Ishikawa (cell line): ENCODE data around the gene PNPLA2.

Experiments
- TAF1 ChIP-seq: IDR thresholded peaks from 2 replicates; pipeline ENCODE4 v1.6.1; 2012; ENCODE audit warnings: low read depth, mild to moderate bottlenecking
- YY1 ChIP-seq: IDR thresholded peaks from 2 replicates; pipeline ENCODE4 v1.6.1; 2012; ENCODE audit warnings: low read depth

DNA sequence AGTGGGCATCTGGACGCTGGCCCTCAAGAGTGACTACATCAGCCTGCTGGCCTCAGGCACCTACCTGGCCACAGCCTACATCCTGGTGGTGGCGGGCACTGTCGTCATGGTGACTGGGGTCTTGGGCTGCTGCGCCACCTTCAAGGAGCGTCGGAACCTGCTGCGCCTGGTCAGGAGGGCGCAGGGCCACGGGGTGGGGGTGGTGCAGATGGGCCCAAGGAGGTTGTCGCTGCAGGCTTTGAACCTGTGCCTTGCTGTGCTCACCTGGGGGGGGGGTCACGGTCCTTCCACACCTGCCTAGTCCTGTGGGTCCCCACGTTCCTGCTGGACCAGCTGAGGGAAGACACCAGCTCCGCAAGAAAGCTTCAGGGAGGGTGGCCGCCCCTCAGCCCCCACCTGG lies 17.6 kb downstream of the PNPLA2 start:
- TF ChIP-seq YY1 (no peak), TAF1 (no peak)
